Activated naive CD8-positive, alpha-beta T cell (primary cell): ENCODE measurements around the gene LAMB3.

Experiments
- H3K27ac Mint-ChIP-seq: one replicate; pipeline ENCODE4 v1.8.0; 2021; ENCODE audit warnings: mixed read lengths
- H3K27me3 Mint-ChIP-seq: one replicate; pipeline ENCODE4 v1.8.0; 2021; ENCODE audit warnings: mixed read lengths
- H3K36me3 Mint-ChIP-seq: one replicate; pipeline ENCODE4 v1.8.0; 2021; ENCODE audit warnings: mixed read lengths
- H3K4me1 Mint-ChIP-seq: one replicate; pipeline ENCODE4 v1.8.0; 2021; ENCODE audit warnings: low read depth, mixed read lengths
- H3K4me3 Mint-ChIP-seq: one replicate; pipeline ENCODE4 v1.8.0; 2021; ENCODE audit warnings: mild to moderate bottlenecking, mixed read lengths
- H3K9me3 Mint-ChIP-seq: one replicate; pipeline ENCODE4 v1.8.0; 2021; ENCODE audit warnings: low read depth, mixed read lengths

LAMB3 gene

DNA sequence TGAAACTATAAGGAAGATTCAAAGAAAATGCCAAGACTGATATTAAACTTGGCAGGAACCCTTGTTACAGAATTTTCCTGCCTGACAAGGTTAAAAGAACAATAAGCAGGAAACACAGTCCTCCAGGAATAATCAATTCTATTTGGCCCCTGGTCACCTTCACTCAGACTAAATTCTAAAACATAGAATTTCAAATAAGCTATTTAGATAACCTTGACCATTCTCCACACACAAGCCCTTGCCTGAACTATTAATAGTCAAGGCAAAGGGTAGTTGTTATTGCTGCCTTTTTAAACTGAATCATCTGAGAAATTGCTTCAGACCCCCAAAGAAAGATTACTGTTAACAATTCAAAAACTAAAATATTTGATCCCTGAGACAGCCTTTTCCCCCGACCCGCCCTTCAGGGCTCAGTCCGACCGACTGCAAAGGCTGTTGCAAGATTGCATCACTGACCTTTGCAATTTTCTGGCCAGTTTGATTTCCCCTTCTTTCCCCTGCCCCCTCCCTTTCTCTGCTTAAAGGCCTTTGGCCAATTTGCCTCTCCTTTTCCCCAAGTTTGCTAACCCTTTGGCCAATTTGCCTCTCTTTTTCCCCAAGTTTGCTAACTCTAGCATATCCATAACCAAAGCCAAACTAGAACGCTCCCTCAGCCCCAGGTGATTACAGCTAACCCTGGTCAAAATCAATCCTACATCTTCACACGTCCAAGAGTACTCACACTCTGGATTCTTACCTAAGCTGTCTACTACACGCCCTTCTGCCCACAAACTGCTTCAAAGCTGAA is 21.6 kb upstream of the LAMB3 start:
- no peak overlapping the region for H3K4me3 Mint-ChIP-seq
- no peaks in the 10 kb centered on the region for H3K9me3 Mint-ChIP-seq
- H3K4me1 Mint-ChIP-seq = peaks cover 38% of the 10 kb centered on the region
- no peak overlapping the region for H3K27ac Mint-ChIP-seq
- H3K27me3 Mint-ChIP-seq = peaks cover 25% of the 10 kb centered on the region
- H3K36me3 Mint-ChIP-seq = no peaks in the 10 kb centered on the region

DNA sequence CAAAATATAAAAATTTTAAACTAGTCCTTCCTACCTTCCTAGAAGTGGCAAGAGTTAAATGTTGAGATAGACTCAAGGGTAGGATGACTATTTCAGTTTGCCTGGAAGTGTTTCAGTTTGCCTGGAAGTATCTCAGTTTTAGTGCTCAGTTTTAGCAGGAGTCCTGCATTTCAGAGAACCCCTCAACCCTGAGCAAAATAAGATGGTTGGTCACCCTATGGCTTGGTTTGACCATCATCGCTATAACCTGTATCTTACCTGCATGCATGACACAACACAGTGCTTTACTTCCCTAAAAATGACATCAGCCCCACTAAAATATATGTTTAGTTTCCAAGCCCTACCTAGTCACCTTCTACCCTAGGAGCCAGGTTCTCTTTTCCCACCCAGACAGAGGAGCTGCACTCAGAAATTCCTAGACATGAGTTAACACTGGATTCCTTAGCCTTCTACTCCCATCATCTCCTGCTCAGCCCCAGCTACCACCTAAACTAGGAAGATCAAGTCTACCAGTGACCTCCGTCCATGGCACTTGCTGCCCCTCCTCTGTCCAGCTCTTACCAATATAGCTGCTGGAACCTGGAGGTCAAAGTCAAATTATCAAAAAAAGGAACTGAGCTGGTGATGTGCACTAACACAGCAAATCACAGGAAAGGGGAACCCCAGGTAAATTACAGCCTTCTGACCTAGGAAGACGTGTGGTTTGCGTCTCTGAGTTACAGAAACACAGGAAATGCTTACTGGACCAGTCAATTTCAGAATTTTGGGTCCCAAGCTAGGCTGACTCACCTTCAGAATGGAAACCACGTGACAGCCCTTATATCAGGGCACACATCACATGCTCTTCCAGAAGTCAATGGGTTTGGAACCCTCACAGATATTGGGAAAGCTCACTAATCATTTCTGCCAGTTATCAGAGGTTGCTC is 20.7 kb upstream of the LAMB3 start:
- Mint-ChIP-seq H3K4me1 (peaks cover 38% of the 10 kb centered on the region), H3K27me3 (peaks cover 25% of the 10 kb centered on the region), H3K27ac (peak overlapping the region; percentile 23), H3K36me3 (no peaks in the 10 kb centered on the region), H3K4me3 (no peak overlapping the region), H3K9me3 (no peaks in the 10 kb centered on the region)

- Mint-ChIP-seq H3K4me1 (peaks cover 28% of the 10 kb centered on the region), H3K36me3 (no peaks in the 10 kb centered on the region), H3K4me3 (no peak overlapping the region), H3K27ac (no peak overlapping the region), H3K9me3 (no peaks in the 10 kb centered on the region), H3K27me3 (peaks cover 10% of the 10 kb centered on the region)
These were observed 18.3 kb upstream of the LAMB3 start for GRCh38 chr1:209670441-209671082.

- Mint-ChIP-seq H3K27me3 (peaks cover 2% of the 10 kb centered on the region), H3K9me3 (no peaks in the 10 kb centered on the region), H3K4me3 (no peak overlapping the region), H3K27ac (no peak overlapping the region), H3K36me3 (peaks cover 5% of the 10 kb centered on the region), H3K4me1 (peaks cover under 1% of the 10 kb centered on the region)
These were observed 15.5 kb upstream of the LAMB3 start for GRCh38 chr1:209667708-209668107.

DNA sequence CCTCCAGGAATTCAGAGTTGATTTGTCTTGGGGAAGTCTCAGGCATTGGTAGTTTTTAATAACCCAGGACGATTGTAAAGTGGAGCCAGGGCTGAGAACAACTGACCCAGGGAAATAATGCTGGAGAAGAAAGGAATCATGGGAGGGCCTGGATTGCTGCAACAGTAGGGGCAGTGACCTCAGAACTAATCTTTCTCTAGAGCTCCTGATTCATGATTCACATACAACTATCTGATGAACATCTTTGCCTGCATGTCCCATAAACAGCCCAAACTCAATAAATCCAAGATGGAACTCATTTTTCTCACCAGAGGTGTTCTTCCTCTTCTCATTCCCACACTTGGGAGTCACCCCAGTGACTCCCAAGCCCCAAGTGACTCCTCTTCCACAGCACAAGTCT is 14.9 kb upstream of the LAMB3 start:
- Mint-ChIP-seq H3K9me3 (no peaks in the 10 kb centered on the region), H3K36me3 (peaks cover 5% of the 10 kb centered on the region), H3K4me3 (no peak overlapping the region), H3K27ac (no peak overlapping the region), H3K4me1 (no peaks in the 10 kb centered on the region), H3K27me3 (peaks cover 2% of the 10 kb centered on the region)

- H3K9me3 Mint-ChIP-seq = no peaks in the 10 kb centered on the region
- peaks cover 9% of the 10 kb centered on the region for H3K4me1 Mint-ChIP-seq
- no peaks in the 10 kb centered on the region for H3K27me3 Mint-ChIP-seq
- no peak overlapping the region for H3K4me3 Mint-ChIP-seq
- no peak overlapping the region for H3K27ac Mint-ChIP-seq
- peaks cover 7% of the 10 kb centered on the region for H3K36me3 Mint-ChIP-seq
These were observed 10.7 kb upstream of the LAMB3 start for GRCh38 chr1:209662879-209663327.

DNA sequence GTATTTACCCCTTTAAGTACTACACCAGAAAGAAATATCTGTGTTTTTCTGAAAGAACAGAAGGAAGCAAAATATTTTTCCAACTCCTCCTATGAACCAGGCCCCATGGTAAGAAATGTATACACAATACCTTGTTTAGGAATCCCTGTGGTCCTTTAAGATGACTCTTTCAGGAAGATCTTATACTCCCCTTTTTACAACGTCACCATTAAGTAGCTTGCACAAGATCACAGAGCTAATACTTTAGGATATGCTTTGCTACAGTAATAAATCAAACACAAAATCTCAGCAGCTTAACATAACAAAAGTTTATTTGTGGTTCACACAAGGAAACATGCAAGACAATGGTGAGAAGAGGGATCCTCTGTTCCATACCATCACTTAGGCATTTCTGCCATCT is 8.8 kb upstream of the LAMB3 start:
- Mint-ChIP-seq H3K27ac (no peak overlapping the region), H3K36me3 (peaks cover 7% of the 10 kb centered on the region), H3K4me3 (no peak overlapping the region), H3K27me3 (peaks cover 2% of the 10 kb centered on the region), H3K4me1 (peaks cover 9% of the 10 kb centered on the region), H3K9me3 (no peaks in the 10 kb centered on the region)

- H3K9me3 Mint-ChIP-seq = no peaks in the 10 kb centered on the region
- no peak overlapping the region for H3K4me3 Mint-ChIP-seq
- H3K36me3 Mint-ChIP-seq = peaks cover 7% of the 10 kb centered on the region
- peaks cover 2% of the 10 kb centered on the region for H3K27me3 Mint-ChIP-seq
- H3K27ac Mint-ChIP-seq = no peak overlapping the region
- peaks cover 9% of the 10 kb centered on the region for H3K4me1 Mint-ChIP-seq
These were observed 7.7 kb upstream of the LAMB3 start for GRCh38 chr1:209659909-209660308.

GRCh38 chr1:209657918-209658317 is 5.7 kb upstream of the LAMB3 start:
- Mint-ChIP-seq H3K4me3 (no peak overlapping the region), H3K9me3 (no peaks in the 10 kb centered on the region), H3K27me3 (peaks cover 2% of the 10 kb centered on the region), H3K27ac (no peak overlapping the region), H3K4me1 (peaks cover 17% of the 10 kb centered on the region), H3K36me3 (peaks cover 3% of the 10 kb centered on the region)

DNA sequence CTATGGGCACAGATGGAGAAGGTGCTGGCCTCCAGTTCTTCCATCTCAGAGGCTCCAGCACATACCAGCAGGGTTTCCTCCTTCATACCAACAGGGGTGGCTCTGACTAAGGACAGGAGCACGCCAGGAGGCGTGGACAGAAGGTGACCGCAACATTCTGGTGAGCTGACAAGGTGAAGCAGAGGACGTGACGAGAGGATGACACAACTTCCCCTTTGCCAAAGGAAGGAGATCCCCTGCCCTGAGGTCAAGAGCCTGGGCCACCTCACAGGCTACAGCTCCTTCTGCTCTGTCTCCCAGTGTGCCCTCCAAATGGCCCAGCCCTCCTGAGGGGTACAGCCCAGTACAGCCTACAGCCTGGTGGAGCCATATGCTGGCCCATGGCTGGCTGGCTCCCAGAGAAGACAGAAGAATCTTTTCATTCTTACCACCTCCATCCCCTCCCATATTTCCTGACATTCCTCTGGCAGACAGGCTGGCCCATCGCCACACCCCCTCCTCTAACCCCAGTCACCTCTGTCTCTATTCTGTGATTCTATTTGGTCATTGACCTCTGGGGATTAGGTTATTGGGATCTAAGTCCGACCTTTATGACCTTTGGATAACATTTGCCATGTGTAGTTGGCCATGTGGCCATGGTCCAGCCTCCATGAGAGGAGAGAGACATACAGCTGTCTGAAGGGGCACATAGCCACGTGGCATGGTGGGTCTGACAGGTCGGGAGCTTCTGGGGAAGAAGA is 5.1 kb upstream of the LAMB3 start:
- peaks cover 2% of the 10 kb centered on the region for H3K36me3 Mint-ChIP-seq
- H3K27ac Mint-ChIP-seq = no peak overlapping the region
- no peaks in the 10 kb centered on the region for H3K9me3 Mint-ChIP-seq
- peaks cover 2% of the 10 kb centered on the region for H3K27me3 Mint-ChIP-seq
- H3K4me3 Mint-ChIP-seq = no peak overlapping the region
- H3K4me1 Mint-ChIP-seq = peaks cover 22% of the 10 kb centered on the region

- Mint-ChIP-seq H3K27me3 (peaks cover 2% of the 10 kb centered on the region), H3K27ac (no peak overlapping the region), H3K4me1 (peaks cover 28% of the 10 kb centered on the region), H3K36me3 (no peaks in the 10 kb centered on the region), H3K4me3 (no peak overlapping the region), H3K9me3 (no peaks in the 10 kb centered on the region)
These were observed 3.4 kb upstream of the LAMB3 start for GRCh38 chr1:209655411-209656231.

DNA sequence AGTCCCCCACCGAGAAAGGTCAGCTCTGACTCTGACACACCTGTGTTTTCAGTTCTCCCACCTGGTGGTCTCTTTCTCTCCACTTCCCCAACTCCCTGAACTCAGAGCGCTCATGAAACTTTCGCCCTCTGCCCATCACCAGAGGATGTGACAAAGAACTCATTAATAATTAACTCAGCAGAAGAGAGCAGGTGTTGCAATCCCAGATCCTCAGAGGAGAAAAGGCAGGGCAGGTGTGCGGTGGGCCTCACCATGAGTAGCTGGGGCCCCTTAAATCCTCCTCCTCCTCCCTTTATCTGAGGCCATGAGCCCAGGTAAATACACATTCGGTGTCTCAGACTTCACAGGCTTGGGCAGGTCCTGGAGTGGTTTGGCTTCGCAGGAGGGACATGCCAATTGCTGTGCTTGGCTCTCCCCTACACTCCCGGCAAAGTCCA is 1.7 kb upstream of the LAMB3 start:
- peaks cover 25% of the 10 kb centered on the region for H3K4me1 Mint-ChIP-seq
- H3K27ac Mint-ChIP-seq = no peak overlapping the region
- peaks cover 2% of the 10 kb centered on the region for H3K27me3 Mint-ChIP-seq

GRCh38 chr1:209652873-209653401 is 712 bp upstream of the LAMB3 start:
- H3K4me3 Mint-ChIP-seq = no peak overlapping the region
- no peak overlapping the region for H3K27ac Mint-ChIP-seq
- no peaks in the 10 kb centered on the region for H3K9me3 Mint-ChIP-seq
- no peaks in the 10 kb centered on the region for H3K36me3 Mint-ChIP-seq
- peaks cover 25% of the 10 kb centered on the region for H3K4me1 Mint-ChIP-seq
- H3K27me3 Mint-ChIP-seq = peaks cover 2% of the 10 kb centered on the region

More for the DNA sequence above, 1.7 kb upstream of the LAMB3 start:
- Mint-ChIP-seq H3K36me3 (no peaks in the 10 kb centered on the region), H3K4me3 (no peak overlapping the region), H3K9me3 (no peaks in the 10 kb centered on the region)
